Esophagus muscularis mucosa (tissue), 3 donors: ENCODE measurements around the gene EME1.

Experiments used
- POLR2A ChIP-seq: fragments of 450-650 bp; IDR thresholded peaks from one replicate; pipeline ENCODE4 v1.6.1; 2017; ENCODE audit warnings: antibody characterized with exemption, moderate library complexity, mild to moderate bottlenecking, low read depth
- TF ChIP-seq, protein P1 (sequence below), 3 experiments: fragments of 200-600 bp in 2 of 3; fragments of 450-650 bp in 1 of 3; sonication (generic) in 2 of 3; IDR thresholded peaks; one replicate each; pipeline ENCODE4 v1.5.1; 2017 to 2019; ENCODE audit warnings: antibody characterized with exemption in 3 of 3, mild to moderate bottlenecking in 2 of 3, moderate library complexity in 1 of 3

DNA sequence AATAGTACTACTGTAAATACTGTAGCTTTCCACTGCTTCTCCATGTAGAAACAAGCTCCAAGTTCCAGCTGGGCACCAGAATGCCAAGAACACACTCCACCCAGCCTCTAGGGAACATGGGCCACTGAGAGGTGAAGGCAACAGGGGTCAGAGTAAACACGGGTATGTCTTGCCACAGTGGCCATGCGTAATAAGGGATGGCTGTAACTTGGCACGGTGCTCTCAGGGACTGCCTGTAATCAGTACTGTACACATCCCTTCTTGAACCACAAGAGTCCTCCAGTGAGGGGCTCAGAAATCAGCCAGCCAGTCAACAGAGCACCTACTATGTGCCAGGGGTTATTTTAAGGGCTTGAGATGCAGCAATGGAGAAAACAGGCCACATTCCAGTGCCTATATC, 13.5 kb downstream of the EME1 start:
- TF ChIP-seq POLR2A, result no peak
- TF ChIP-seq, protein P1, sequence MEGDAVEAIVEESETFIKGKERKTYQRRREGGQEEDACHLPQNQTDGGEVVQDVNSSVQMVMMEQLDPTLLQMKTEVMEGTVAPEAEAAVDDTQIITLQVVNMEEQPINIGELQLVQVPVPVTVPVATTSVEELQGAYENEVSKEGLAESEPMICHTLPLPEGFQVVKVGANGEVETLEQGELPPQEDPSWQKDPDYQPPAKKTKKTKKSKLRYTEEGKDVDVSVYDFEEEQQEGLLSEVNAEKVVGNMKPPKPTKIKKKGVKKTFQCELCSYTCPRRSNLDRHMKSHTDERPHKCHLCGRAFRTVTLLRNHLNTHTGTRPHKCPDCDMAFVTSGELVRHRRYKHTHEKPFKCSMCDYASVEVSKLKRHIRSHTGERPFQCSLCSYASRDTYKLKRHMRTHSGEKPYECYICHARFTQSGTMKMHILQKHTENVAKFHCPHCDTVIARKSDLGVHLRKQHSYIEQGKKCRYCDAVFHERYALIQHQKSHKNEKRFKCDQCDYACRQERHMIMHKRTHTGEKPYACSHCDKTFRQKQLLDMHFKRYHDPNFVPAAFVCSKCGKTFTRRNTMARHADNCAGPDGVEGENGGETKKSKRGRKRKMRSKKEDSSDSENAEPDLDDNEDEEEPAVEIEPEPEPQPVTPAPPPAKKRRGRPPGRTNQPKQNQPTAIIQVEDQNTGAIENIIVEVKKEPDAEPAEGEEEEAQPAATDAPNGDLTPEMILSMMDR (IDR thresholded peaks at IDR 0.05), result no peak
